GM13977 (cell line): ENCODE results near the gene ATXN7L2.

Experiments
- DNase-seq: peaks from one replicate; pipeline ENCODE4 v3.0.0; 2012; ENCODE audit warnings: low spot score
- in situ Hi-C: fragments of 300-500 bp; cut with MboI; formaldehyde crosslinking; loops from one replicate; pipeline ENCODE4 v1.12.0; 2022; ENCODE audit warnings: low sequenced_read_pairs, low pct_unique_long_range_greater_than_20kb, mixed read lengths, inconsistent platforms; ENCODE audit not compliant: unreplicated experiment
- TF ChIP-seq, protein P1 (sequence below): IDR thresholded peaks from 2 replicates; pipeline ENCODE4 v1.5.1; 2012; ENCODE audit warnings: mild to moderate bottlenecking, control low read depth; ENCODE audit not compliant: insufficient read depth; ENCODE audit errors: extremely low read depth, missing control alignments

The ATXN7L2 gene

DNA sequence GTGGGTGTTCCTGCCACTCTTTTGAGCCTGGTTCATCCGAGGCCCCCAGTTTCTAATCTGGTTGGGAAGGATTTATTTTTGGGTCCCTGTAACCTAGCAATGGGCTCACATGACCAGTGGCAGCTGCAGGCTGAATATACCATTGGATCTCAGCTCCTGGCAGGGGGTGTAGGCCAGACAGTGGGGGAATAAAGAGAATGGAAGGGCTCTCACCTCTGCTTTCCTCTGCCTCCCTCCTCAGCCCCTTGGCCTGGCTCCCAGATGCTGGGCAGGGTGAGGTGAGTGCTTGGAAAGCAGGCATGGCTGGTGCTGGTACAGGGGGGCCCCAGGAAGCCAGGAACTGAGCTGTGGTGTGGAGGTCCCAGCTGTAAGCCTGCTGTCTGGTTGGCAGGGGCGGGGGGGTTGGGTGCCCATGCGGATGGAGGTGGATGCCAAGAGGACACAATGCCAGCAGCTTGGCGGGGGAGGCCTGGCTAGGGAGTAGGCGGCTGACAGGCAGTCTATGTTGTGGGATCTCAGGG lies 52.3 kb downstream of the ATXN7L2 start:
- DNase-seq = no peak
- TF ChIP-seq, protein P1, sequence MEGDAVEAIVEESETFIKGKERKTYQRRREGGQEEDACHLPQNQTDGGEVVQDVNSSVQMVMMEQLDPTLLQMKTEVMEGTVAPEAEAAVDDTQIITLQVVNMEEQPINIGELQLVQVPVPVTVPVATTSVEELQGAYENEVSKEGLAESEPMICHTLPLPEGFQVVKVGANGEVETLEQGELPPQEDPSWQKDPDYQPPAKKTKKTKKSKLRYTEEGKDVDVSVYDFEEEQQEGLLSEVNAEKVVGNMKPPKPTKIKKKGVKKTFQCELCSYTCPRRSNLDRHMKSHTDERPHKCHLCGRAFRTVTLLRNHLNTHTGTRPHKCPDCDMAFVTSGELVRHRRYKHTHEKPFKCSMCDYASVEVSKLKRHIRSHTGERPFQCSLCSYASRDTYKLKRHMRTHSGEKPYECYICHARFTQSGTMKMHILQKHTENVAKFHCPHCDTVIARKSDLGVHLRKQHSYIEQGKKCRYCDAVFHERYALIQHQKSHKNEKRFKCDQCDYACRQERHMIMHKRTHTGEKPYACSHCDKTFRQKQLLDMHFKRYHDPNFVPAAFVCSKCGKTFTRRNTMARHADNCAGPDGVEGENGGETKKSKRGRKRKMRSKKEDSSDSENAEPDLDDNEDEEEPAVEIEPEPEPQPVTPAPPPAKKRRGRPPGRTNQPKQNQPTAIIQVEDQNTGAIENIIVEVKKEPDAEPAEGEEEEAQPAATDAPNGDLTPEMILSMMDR = no peak
- in situ Hi-C loops = loop anchor here (10.0 to 25.0 kb wide), 2 partner anchors 271 to 451 kb away; partner anchors contain the start of gene AHCYL1

DNA sequence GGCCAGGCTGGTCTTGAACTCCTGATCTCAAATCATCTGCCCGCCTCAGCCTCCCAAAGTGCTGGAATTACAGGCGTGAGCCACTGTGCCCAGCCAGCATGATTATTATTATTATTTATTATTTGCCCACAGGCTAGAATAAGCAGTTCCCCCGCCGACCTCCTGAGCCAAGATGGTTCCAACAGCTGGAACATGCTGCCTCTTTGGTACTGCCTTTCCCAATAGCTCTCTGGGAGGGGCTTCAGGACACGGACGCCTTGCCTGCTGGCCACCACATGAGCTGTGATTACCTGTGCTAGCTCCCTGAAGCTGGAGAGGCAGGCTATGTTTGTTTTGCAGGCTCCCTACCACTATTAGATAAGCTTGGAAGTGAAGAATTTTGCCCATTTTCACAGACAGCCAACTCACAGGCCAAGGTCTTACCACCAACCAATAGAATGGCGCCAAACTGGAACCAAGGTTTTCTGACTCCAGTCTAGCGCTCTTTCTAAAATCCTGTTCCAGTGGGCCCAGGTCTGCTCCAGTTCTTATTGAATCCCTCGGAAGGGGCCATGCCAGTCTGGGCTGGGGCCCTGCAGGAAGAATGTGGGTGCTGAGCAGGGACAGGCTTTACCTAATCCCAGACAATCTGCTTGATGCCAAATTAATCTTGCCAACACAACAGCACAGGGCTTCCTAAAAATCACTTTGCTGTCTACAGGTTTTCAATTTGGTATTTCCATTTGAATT lies 53.9 kb downstream of the ATXN7L2 start:
- TF ChIP-seq, protein P1 = no peak
- in situ Hi-C loops = loop anchor here (10.0 to 25.0 kb wide), 2 partner anchors 273 to 450 kb away; partner anchors contain the start of gene AHCYL1
- DNase-seq = no peak

DNA sequence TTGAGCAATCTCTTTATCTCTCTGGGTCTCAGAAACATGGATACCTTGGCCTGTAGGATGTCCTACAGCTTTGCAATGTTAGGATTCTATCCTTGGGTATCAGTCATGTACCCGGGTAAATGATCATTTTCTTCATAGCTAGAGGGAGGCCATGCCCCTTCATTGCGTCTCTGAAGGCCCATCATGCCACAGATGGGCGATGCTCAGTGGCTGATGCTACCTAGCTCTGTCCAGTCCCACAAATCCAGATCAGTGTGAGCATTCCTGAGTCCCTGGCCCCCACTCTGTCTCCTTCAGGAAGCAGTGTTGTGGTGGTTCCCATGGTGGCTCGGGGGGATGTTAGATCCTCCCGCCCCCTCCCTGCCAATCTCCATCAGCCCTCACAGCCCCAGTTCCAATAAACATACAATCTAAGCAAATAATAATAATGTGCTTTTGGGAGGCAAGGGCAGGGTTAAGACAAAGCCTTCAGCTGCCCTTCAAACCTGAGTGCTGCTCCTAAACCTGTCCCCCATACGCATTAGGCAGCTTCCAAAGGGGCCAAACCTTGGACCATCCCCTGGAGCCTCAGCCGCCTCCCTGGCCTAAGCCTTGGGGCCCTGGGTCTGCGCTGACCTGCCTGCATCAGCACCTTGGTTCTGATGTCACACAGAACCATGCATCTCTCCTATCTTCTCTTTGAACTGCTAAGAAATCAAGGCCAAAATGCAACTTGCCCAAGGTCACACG lies 55.3 kb downstream of the ATXN7L2 start:
- in situ Hi-C loops = loop anchor here (10.0 to 25.0 kb wide), 2 partner anchors 274 to 448 kb away; partner anchors contain the start of gene AHCYL1
- TF ChIP-seq, protein P1 = no peak
- DNase-seq = no peak

DNA sequence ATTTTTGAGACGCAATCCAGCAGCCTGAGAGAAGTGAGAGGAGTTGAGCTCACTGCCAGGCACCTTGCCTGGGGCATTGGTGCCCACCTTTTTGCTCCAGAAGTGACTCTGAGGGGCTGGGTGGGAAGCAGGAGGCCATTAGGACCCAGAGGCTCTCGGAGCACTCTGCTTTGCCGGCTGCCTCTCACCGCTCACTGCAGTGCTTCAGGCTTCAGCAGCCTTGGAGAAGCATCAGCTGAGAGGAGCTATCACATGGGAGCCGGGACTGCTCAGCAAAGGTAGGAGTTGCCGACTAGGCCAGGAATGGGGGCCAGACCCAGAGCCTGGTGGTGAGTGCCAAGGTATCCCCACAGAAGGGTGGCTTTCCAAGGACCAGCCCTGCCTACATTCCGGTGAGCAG lies 56.0 kb downstream of the ATXN7L2 start, which contains the start of gene GPR61:
Gene GPR61, plus strand, starts transcription at position 197 of the 400 bp plus-strand sequence. CDS start 3,151 bp downstream, outside the sequence.
- DNase-seq = no peak
- TF ChIP-seq, protein P1 = no peak
- in situ Hi-C loops = loop anchor here (10.0 to 25.0 kb wide), 3 partner anchors 235 to 448 kb away; partner anchors contain the start of gene AHCYL1

DNA sequence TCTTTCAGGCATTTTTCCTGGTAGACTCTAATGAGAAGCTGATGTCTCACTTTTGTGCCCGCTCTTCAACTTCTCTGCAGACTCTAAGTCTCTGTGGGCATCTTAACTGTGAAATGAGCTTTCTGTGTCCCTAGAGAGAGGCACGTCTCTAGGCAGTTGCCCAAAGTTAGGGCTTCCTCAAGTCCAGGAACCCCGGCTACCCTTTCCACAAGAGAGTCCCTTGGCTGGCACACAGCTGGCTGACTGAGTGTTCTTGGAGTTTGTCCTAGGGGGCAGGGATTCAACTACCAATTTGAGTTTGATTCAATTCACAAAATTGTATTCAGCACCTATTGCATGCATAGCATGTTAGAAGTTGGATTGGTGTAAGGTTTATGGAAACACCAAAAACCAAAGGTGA lies 57.4 kb downstream of the ATXN7L2 start:
- TF ChIP-seq, protein P1 = no peak
- in situ Hi-C loops = loop anchor here (10.0 to 25.0 kb wide), 2 partner anchors 234 to 446 kb away; partner anchors contain the start of gene AHCYL1
- DNase-seq = peak; percentile 2
